Effector CD8-positive, alpha-beta T cell (primary cell): ENCODE measurements around the gene CCDC85C.
A peak's percentile ranks its signal among the peaks of the same experiment; 100 is the strongest.

Experiments
- DNase-seq: peaks from one replicate; lab custom pipeline; 2025; lab: John Stamatoyannopoulos, UW

CCDC85C gene

DNA sequence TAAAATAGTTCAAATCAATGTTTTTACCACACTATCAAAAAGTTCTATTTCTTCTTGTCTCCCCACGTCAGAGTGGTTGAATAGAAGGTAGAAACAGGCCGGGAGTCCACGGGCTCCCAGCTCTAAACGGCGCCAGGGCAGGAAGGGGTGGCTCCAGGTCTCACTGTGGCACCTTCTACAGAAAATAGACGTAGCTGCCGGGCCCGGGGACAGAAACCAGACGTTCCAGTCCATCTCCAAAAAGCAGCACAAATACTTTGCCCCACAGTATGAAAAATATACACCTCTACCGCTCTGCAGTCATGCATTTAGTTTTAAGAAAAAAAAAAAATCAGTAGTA is 91.9 kb downstream of the CCDC85C start:
- no peak for DNase-seq

DNA sequence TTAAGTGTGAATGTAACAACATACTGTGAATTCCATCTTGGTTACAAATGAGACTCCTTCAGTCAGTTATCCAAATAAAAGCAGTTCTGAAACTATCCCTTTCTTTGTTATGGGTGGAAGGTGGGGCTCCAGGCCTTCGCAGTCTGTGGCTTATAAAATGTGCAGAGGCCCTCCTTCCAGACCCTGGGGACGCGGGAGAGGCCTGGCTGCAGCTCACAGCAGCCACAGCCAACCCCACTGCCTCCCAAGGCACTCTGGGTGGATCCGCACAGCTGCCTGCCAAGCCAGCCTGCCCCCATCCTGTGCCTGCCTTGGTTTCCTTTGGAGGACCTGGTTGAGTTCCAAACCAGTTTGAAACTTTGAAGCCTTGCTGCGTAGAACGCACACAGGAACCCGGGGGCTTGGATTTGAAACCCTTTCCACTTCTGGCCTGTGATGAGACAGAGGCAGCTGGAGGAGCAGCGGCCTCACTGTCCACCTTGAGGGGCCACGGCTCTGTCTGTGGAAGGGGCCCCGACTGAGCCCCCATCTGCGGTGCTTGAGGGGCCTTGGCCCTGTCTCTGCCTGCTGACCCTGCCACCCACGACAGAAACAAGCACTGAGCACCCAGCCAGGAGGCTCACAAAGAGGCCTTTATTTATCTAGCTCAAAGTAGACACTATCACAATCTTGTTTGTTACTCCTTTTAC is 92.4 kb downstream of the CCDC85C start:
- DNase-seq, result no peak

DNA sequence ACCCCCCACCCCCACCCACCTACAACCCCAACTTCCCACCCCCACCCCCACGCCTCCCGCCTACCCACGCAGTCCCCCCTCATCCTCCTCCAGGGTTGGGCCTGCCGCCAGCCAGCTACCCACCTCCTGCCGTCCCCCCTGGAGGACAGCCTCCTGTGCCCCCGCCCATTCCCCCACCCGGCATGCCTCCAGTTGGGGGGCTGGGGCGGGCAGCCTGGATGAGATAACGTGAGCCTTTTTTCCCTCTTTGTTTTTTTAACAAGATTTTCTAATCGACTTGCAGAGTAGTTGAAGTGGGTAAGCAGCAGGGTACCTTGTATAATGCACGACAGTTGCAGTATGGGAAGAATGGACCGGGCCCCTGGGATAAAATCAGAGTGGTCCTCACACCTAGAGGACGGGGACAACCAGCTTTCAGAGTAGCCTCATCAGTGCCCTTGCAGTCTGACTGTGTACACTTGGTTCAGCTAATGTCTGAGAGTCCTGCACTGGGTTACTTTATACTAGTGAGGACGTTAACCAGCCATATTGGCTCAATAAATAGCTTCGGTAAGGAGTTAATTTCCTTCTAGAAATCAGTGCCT is 93.4 kb downstream of the CCDC85C start:
- DNase-seq, result no peak

DNA sequence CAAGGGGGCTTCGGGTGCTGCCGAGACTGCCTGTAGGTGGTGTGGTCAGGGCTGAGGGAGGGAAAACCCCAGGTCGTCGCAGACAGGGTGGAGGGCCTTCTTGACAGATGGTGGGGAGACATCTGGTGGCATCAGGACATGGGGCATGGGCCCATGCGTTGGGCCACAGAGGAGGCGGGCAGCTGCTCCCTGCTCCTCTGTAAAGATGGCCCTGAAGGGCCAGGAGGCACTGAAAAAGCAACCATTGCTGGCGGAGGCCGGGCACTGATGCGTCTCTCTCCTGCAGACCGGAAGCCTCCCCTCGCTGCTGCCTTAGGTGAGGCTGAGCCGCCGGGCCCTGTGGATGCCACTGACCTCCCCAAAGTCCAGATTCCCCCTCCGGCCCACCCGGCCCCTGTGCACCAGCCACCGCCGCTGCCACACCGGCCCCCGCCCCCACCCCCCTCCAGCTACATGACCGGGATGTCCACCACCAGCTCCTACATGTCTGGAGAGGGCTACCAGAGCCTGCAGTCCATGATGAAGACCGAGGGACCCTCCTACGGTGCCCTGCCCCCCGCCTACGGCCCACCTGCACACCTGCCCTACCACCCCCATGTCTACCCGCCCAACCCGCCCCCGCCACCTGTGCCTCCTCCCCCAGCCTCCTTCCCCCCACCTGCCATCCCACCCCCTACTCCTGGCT is 94.0 kb downstream of the CCDC85C start:
- no peak for DNase-seq

DNA sequence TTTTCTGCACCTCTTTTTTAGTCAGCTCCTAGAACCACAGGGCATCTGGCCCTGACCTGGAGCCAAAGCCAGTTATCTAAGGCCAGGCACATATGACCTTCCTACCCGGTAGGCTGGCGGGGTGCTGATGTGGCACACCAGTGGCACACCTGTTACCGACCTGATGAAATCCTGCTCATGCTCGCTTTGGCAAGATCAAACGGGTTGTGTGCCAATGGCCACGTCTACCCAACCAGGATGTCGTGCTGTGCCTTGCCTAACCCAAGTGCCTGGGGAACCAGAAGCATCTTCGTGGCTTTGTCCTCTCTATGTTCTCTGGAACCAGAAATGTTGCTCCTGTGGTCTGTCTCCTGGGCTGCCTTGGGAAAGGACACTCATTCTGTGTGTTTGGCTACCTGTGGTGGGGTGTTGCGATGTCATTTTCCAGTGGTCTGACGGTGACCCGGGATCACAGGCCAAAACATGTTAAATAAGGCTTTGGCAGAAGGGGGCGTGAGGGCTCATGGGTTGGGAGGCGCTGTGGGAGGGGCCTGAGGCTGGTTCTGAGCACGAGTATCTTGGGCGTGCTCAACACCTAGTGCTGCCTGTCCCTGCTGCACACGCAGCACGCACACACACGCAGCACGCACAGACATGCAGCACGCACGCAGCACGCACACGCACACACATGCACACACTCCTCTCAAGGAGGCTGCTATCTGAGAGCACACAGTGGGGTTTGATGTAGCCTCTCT is 94.9 kb downstream of the CCDC85C start:
- DNase-seq, result no peak

DNA sequence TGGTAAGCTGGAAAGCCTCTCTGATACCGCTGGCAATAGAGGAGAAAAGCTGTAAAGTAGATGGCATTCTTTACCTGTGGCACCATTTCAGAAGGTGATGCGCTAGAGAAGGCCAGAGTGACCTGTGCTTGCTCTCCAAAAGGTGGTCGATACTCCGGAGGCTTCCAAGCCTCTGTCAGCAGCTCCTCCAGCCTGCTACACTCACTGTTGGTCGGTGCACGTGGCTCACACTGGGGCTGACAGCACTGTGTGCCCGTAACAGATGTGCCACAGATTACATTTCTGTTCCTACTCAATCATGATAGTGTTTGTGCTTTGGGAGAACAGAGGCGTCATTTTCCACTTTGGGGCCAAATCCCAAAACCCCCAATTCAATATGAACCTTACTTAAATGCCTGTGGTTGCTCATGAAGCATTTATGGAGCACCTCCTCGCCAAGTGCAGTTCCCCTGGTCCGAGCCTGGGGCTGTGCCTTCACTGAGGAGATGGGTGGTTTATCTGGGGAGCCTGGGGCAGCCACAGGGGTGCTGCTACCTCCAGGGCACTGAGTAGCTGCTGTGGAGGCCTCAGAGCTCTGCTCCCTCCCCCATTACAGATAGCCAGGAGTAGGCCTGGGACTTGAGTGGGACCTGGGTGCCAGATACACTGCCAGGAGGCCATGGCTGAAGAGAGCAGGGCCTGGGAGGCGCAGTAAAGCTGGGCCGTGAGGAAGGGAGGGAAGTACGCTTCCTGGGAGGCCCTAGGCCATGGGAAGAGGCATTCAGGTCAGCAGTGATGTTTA is 96.0 kb downstream of the CCDC85C start:
- DNase-seq, result no peak

DNA sequence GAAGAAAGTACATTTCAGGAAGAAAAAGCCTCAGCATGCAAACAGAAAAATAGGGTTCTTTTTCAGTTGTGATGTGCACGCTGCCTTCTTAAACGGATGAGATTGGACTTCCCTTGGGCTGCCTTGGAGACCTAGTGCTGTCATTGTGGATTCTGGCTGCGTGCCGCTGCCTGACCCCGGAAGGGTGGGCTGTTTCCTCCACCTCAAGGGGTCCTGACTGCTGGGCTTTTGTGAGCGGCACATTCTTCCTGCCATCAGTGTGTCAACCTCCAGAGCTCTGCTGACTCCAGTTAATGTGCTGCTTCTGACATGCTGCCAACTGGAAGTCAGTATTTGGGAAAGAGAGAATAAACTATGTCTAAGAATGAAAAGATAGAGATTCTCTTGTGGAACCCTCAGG is 97.7 kb downstream of the CCDC85C start:
- no peak for DNase-seq

DNA sequence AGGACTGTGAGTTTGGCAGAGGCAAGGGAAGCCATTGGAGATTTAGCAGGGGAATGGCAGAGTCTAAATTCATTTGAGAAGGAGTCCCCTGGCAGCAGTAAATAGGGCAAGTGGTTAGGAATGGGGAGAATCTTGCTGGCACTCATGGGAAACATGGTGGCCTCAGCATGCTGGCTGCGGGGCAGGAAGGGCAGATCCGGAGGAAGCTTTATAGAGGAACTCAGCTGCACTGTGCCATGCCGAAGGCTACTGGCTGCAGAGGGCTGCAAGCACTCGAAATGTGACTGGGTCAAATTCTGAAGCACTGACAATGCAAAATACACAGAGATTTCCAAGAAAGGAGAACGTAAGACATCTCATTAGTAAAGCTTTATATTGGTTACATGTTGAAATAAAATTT is 98.9 kb downstream of the CCDC85C start:
- no peak for DNase-seq

DNA sequence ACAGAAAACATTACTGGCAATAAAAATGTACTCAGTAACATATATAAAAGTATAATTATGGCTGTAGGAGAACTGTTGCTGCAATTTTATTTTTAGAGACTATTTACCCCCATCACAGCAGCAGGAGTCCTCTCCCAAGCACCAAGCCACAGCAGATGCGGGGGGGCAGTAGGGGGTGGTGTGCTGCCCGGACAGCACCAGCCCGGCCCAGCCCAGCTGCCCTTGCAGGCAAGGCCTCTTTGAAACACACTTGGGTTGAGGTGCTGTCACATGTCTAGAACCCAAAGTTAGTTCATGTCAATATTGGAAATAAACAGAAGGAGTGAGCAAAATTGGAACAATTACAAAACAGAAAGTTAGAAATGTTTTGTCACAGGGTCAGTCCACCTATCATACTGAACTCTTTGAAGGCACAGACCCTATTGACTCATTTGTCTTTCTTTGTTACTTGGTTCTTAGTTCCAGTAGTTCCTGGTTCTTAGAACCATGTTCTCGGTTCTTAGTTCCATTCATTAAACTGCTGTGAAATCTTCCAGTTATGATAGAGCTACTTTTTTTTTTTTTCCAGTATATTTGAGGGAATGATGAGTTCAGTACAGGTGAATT is 100.1 kb downstream of the CCDC85C start:
- no peak for DNase-seq

DNA sequence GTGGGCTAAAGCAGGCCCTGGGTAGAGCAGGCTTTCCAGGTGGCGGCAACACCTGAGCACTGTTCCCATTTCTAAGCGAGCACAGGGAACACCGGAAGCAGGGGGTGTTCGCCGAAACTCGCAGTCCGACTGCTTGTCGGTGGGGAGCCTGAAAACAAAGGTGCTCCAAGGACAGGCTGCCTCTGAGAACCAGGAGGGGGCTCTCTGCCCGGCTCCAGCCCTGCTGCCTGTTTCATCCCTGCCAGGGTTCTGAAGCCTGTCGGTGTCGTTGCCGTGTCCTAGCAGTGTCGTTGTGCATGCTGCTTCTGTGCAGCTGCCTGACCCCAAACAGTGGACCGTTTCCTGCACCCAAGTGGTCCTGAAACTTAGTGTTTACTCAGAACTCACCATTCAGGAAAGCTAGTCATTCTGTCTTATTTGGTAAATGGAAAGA is 101.0 kb downstream of the CCDC85C start:
- DNase-seq, result no peak

DNA sequence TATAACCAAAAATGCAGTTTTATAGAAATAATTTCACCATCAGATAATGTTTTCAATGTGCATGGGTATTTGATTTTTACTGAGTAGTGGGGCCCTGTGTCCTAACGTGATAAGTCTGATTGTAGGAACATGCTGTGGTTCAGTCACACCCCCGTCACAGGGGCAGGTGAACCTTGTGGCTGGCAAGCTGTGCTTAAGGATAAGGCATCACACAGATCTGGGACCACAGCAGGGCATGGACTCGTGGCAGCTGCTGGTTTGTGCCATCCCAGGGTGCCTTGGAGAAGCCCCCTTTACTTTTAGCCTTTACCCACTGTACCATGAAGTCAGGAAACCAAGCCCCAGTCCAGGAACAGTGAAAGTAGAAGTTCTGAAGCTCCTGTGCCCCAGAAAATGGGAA is 106.1 kb downstream of the CCDC85C start:
- DNase-seq, result no peak

DNA sequence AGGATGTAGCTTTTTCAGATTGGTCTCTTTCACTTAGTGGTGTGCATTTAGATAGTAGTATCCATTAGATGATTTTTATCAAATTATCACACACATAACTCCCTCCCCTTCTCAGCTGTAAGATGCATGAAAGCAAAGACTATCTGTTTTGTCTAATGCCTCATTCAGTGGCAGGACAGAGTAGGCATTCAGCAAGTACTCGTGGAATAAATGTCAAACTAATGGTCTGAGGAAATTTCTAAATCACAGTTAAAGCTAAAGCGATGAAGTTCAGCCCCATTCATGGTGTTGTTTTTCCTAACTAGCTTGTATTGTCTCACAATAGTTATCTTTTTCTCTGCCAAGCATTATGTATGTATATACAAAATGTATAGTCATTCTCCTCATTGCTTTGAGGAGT is 106.7 kb downstream of the CCDC85C start:
- DNase-seq, result no peak

DNA sequence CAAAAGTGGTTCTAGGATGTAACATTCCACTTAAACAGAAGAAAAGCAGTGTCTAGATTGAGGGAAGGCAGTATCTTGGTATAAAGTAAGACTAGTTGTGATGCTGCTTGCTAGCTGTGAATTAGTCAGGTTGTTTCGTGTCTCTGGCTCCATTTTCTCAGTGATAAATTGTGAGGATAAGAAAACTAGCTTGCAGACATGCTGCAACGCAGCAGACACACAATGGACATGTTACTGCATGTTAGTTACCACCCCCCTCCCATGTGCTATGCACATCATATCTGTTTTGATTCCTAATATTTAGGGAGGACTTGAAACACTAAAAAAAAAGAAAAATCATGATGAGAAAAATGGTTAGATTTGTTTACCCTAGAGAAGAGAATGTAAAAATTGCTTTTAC is 119.9 kb downstream of the CCDC85C start:
- no peak for DNase-seq

DNA sequence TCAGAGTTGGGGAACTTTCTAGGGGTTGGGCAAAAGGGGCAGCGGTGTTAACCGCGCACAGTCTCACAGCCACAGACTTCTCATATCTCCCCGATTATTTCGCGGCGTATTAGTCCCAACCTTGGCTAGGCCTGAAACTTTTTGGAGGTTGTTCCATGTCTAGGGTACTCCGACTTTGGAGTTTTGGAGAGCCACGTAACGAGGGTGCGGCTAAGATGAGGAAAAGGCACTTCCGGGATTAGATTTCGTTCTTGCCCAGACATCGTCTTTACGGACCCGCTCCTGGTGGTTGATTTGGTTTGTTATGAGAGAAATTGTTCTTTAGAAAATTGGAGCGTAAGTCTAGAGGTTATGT is 122.3 kb downstream of the CCDC85C start:
- no peak for DNase-seq

DNA sequence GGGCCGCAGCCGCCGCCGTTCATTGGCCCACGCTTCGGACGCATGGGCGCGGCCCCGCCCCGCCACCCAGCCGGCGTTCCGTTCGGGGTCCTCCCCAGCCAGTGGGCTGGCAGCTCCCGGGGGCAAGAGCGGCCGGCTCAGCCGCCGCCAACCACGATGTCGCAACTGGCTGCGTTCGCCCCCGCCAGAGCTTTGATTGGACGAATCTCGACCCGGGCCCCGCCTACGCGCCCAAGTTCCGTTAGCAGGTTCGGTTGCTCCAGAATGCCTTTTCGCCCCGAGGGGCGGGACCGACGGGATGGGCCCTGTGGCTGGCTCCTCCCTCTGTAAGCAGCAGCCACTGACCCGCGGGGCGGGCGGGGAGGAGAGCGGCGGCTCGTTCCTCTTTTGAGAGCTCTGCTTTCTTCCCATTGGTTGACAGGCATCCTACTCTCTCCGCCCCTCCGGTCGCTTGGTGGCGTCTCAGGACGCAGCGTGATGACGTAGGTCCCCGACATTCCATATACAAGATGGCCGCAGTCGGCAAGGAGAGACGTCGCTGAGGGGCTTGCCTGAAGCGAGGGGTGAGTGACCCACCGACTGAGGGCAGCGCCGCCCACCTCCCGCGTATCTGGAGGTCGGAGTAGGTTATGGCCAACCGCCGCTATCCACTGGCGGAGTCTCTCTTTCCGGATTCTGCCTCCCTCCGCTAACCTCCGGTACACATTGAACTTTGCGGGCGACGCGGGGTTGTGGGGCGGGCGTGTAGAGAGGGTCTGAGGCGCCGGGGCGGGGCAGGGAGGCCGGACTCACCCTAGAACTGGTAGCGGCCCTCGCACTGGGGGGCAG is 122.9 kb downstream of the CCDC85C start, which contains the start of gene CCNK:
Gene CCNK (plus strand): TSS at position 493 of the 828 bp plus-strand sequence. CDS start 11,269 bp downstream, outside the sequence.
- DNase-seq, result peak; percentile 100

DNA sequence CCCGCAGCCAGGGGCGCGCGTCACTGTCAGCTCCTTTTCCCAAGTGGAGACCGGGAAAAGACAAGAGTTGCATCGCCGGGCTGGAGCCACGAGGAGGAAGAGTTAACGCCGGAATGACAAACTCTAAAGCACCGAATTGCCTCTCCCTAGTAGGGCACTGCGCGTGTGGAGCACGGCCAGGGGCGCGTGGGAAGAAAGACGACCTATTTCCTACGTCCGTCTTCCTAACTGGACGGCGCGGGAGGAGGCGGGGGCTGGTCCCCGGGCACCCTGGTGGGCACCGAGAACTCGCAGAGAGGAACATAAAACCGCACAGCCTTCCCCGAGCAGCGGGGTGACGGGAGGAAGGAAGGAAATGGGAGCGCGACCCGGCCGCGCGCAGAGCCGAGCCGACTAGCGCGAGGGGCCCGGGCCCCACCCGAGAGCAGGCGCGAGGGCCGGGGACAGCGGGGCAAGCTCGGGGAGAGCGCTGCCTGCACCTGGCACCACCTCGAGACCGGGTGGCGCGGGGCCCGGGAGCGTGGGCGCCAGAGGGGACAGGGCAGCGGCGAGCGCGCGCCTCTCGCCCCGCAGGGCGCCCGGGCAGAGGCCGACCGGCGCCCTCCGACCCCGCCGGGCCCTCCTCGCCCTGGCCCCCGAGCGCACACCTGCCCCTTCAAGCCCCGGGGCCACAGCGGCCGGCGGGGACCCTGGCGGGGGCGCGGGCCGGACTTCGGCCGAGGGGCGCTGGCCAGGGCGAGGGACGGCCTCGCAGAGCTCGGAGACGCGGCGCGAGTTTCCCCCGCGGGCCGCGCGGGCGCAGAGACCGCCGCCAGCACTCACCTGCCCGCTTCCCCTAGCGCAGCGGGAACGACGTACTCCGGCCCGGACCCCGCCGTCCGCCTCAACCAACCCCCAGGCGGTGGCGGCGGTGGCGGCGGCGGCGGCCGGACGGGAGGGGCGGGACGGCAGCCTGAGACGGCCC is 123.8 kb downstream of the CCDC85C start, which contains the start of gene SETD3:
Gene SETD3 (minus strand): TSS at position 954 of the 964 bp plus-strand sequence. CDS start 15,054 bp downstream, outside the sequence.
- DNase-seq, result peak; percentile 30

DNA sequence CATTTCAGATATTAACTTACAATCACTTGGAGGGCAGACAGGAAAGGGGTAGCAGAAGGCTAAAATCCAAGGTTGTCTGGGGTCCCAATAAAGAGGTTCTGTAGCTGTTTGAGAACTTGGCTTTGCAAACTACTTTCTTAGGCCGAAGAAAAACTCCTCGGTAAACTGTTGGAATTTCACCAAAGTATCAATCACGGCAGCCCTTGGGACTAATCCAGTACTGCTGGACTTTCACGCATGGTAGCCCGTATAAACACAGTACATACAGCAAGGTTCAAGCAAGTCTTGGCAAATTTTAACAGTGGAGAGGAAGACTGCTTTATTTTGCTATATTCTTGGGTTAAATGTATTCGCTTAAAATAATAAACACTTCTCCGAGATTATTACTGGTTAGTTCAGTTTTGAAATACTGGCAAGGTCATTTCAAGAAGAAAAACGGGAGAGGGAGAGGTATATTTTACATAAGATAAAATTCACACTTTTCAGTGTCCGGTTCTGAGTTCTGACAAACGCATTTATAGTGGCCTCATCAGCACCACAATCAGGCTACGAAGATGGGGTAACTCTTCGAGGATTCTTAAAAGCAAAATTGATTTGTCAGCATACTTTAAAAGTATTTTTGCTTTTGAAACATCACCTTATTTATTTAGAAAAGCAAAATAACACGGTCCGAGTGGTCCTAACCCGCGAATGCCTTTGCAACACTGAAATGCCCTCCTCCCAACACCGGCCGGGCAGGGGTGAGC is 124.7 kb downstream of the CCDC85C start:
- DNase-seq, result no peak

DNA sequence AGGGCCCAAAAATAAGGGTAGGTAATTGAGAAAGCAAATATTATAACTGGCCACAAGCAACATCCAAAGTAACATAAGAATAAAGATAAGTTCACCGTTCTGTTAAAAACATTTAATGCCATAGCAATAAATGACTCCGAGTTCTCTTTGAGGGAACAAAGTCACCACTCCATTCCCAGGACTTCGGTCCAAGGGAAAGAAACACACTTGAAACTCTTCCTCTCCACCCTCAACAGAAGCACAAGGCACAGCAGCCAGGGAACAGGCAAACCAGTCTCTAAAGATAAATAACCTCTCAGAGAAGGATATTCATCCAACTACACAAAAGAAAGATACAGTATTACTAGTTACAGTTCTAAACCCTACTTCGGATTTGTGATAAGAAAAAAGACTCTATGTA is 125.9 kb downstream of the CCDC85C start:
- DNase-seq, result no peak

DNA sequence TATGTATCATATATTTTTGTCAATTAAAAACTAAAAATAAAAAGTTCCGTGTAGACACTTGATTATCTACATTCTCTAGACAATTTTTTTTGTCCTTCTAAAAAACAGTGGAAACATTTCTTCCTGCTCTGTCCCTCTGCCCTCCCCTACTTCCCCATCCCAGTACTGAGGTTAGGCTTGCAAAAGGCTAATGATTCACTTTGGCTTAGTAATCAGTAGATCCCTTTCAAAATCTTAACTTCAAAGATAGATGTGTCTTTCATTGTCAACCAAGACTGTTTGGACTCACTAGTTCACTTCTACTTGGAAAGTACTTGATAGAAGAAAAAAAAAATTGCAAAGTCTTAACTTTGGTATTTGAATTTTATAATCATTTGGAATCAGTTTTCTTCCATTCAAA is 127.1 kb downstream of the CCDC85C start:
- DNase-seq, result no peak
